Endodermal cell (in vitro differentiated cells): ENCODE data around the gene LHFPL2. TPM values are rescaled to one million over a fixed set of nuclear protein-coding genes. Genes with fewer than 3 reads are reported as not detected.

ENCODE experiments used
- DNase-seq: peaks from one replicate; pipeline ENCODE4 v3.0.0-alpha.2; 2017
- H3K27ac ChIP-seq: 2 replicates; pipeline ENCODE4 v1.5.1; 2013; ENCODE audit warnings: mild to moderate bottlenecking, low read depth, low read length, moderate library complexity
- H3K27me3 ChIP-seq: 2 replicates; pipeline ENCODE4 v1.6.1; 2013; ENCODE audit warnings: mild to moderate bottlenecking, low read length, moderate library complexity; ENCODE audit not compliant: insufficient read depth, control insufficient read depth, poor library complexity, severe bottlenecking
- H3K36me3 ChIP-seq: 2 replicates; pipeline ENCODE4 v1.7.0; 2013; ENCODE audit warnings: mild to moderate bottlenecking, low read length, moderate library complexity; ENCODE audit not compliant: control insufficient read depth, insufficient read depth
- H3K4me1 ChIP-seq: one replicate; pipeline ENCODE4 v1.7.0; 2013; ENCODE audit warnings: low read length; ENCODE audit not compliant: control insufficient read depth, insufficient read depth
- H3K4me3 ChIP-seq: 2 replicates; pipeline ENCODE4 v1.5.1; 2013; ENCODE audit warnings: mild to moderate bottlenecking, low read length, moderate library complexity
- H3K9ac ChIP-seq: 2 replicates; pipeline ENCODE4 v1.6.1; 2013; ENCODE audit warnings: mild to moderate bottlenecking, low read length, moderate library complexity; ENCODE audit not compliant: poor library complexity, severe bottlenecking; ENCODE audit errors: extremely low read depth
- H3K9me3 ChIP-seq: 2 replicates; pipeline ENCODE4 v1.6.1; 2013; ENCODE audit warnings: mild to moderate bottlenecking, low read length, moderate library complexity; ENCODE audit not compliant: control insufficient read depth
- H3K27ac Mint-ChIP-seq: 2 replicates; pipeline ENCODE4 v1.8.0; 2020; ENCODE audit warnings: mixed read lengths
- H3K27me3 Mint-ChIP-seq: 2 replicates; pipeline ENCODE4 v1.8.0; 2021; ENCODE audit warnings: mild to moderate bottlenecking, mixed read lengths; ENCODE audit not compliant: insufficient read depth
- H3K36me3 Mint-ChIP-seq: 2 replicates; pipeline ENCODE4 v1.8.0; 2020; ENCODE audit warnings: low read depth, mixed read lengths
- H3K4me1 Mint-ChIP-seq: 2 replicates; pipeline ENCODE4 v1.8.0; 2020; ENCODE audit warnings: mixed read lengths
- H3K4me3 Mint-ChIP-seq: 2 replicates; pipeline ENCODE4 v1.8.0; 2020; ENCODE audit warnings: mild to moderate bottlenecking, moderate library complexity, mixed read lengths
- H3K9me3 Mint-ChIP-seq: 2 replicates; pipeline ENCODE4 v1.8.0; 2020; ENCODE audit warnings: mild to moderate bottlenecking, mixed read lengths
- WGBS, 2 experiments: methylation state at CpG; one replicate each; pipeline versions ENCODE4 v1.1.5 to v1.1.7; 2013; ENCODE audit warnings: missing lambda C conversion rate in 2 of 2, mixed read lengths in 1 of 2; ENCODE audit not compliant: insufficient coverage in 1 of 2, insufficient read length in 1 of 2; 5-methylcytosine and 5-hydroxymethylcytosine counted together
- total RNA-seq, 2 donors: library from RNA; stranded (reverse); fragmentation: NEBNext Ultra II Directional in 1 of 2; extraction: Animal tissue kit (Norgen Biotek cat#: 25700) in 1 of 2; gene quantifications; 2 replicates in 1 of 2; 3 replicates in 1 of 2; pipeline ENCODE4 v1.2.1, GENCODE V29; 2021
- TF ChIP-seq, protein P1 (sequence below): fragments of 200-600 bp; sonication (generic); conservative IDR thresholded peaks from 2 replicates; pipeline ENCODE4 v1.5.0; 2021; ENCODE audit warnings: antibody characterized with exemption, mild to moderate bottlenecking

Gene LHFPL2
- total RNA-seq, 2 donors from 2014 or later: 136 to 238 TPM

DNA sequence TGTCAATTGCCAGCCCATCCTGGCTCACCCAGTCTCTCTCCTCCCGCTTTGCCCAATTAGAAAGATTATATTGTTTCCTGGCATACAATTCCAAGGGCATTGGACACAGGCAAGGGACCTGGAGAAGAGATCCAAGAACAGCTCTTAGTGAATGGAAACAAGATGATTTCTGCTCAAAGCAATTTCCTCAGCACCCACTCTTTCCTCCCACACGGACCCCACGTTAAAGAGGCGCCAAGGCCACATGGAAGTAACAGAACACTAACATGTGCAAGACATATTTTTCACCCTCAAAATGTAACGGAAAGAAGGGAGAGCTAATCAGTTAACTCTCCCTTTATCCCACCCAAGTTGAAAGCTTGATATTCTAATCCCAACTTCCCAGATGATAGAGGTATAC lies 111.2 kb downstream of the LHFPL2 start:
- Mint-ChIP-seq H3K9me3 (no peaks in the 10 kb centered on the region), H3K36me3 (peaks cover 19% of the 10 kb centered on the region), H3K27ac (peak overlapping the region; percentile 69), H3K4me3 (no peak overlapping the region), H3K4me1 (peaks cover 56% of the 10 kb centered on the region), H3K27me3 (no peaks in the 10 kb centered on the region)
- 80 to 91% methylated on average over 2 to 5 of the region's 5 CpGs for WGBS, 2 experiments
- Histone ChIP-seq H3K36me3 (peaks cover 21% of the 10 kb centered on the region), H3K9me3 (no peaks in the 10 kb centered on the region), H3K4me1 (peaks cover 10% of the 10 kb centered on the region), H3K27ac (no peak overlapping the region), H3K9ac (no peak overlapping the region), H3K4me3 (no peak overlapping the region), H3K27me3 (no peaks in the 10 kb centered on the region)
- TF ChIP-seq, protein P1, sequence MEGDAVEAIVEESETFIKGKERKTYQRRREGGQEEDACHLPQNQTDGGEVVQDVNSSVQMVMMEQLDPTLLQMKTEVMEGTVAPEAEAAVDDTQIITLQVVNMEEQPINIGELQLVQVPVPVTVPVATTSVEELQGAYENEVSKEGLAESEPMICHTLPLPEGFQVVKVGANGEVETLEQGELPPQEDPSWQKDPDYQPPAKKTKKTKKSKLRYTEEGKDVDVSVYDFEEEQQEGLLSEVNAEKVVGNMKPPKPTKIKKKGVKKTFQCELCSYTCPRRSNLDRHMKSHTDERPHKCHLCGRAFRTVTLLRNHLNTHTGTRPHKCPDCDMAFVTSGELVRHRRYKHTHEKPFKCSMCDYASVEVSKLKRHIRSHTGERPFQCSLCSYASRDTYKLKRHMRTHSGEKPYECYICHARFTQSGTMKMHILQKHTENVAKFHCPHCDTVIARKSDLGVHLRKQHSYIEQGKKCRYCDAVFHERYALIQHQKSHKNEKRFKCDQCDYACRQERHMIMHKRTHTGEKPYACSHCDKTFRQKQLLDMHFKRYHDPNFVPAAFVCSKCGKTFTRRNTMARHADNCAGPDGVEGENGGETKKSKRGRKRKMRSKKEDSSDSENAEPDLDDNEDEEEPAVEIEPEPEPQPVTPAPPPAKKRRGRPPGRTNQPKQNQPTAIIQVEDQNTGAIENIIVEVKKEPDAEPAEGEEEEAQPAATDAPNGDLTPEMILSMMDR: no peak
- no peak for DNase-seq

DNA sequence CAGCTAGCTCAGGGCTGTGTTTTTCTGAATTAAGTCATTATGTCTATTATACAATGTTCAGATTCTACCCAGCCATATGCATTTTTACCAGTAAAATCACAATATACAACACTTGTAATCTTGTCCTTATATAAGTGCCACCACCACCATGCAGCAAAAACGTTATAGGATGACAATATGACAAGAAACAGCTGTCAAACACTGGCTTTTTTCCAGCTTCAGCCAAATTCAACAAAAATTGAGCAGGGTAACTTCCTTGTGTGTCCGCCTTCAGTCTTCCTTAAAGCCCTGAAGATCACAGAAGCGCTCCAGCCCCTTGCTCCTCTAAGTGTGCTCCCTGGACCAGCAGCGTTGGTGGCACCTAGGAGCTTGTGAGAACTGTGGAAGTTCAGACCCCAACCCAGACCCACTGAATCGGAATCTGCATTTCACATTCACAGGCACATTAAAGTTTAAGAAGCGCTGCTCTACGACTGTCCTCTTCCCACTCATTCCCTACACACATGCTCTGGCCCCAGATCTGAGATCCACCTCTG lies 111.8 kb downstream of the LHFPL2 start:
- Mint-ChIP-seq H3K4me3 (no peak overlapping the region), H3K9me3 (no peaks in the 10 kb centered on the region), H3K27me3 (no peaks in the 10 kb centered on the region), H3K27ac (peak overlapping the region; percentile 69), H3K36me3 (peaks cover 22% of the 10 kb centered on the region), H3K4me1 (peaks cover 49% of the 10 kb centered on the region)
- no peak overlapping the region for H3K9ac ChIP-seq
- no peaks in the 10 kb centered on the region for H3K27me3 ChIP-seq
- no peak overlapping the region for H3K27ac ChIP-seq
- 93 to 96% methylated on average over 4 to 7 of the region's 7 CpGs for WGBS, 2 experiments
- no peaks in the 10 kb centered on the region for H3K9me3 ChIP-seq
- DNase-seq: no peak
- H3K36me3 ChIP-seq: peaks cover 25% of the 10 kb centered on the region
- TF ChIP-seq, protein P1: no peak
- H3K4me1 ChIP-seq: peaks cover 10% of the 10 kb centered on the region
- H3K4me3 ChIP-seq: no peak overlapping the region

DNA sequence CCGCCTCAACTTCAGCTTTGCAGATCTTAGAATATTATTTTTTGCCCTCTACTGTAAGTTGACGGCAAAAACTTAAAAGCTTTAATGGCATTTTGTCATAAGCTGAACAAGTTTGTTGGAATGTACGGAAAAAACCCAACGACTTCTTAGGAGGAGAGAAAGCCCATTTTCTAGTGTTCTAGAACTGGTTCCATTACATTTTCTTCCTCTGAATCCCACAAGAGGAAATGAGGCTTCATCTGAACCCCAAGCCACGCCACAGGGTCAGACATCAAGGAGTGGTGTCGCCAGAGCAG lies 113.7 kb downstream of the LHFPL2 start:
- Mint-ChIP-seq H3K36me3 (peaks cover 34% of the 10 kb centered on the region), H3K4me1 (peaks cover 37% of the 10 kb centered on the region), H3K9me3 (no peaks in the 10 kb centered on the region), H3K27ac (peak overlapping the region; percentile 82), H3K27me3 (no peaks in the 10 kb centered on the region), H3K4me3 (no peak overlapping the region)
- no peak for DNase-seq
- no peak overlapping the region for H3K4me3 ChIP-seq
- no peaks in the 10 kb centered on the region for H3K9me3 ChIP-seq
- H3K27me3 ChIP-seq: no peaks in the 10 kb centered on the region
- 95% methylated on average over 6 of the region's 6 CpGs for WGBS, 2 experiments
- H3K4me1 ChIP-seq: peaks cover 4% of the 10 kb centered on the region
- peaks cover 32% of the 10 kb centered on the region for H3K36me3 ChIP-seq
- no peak overlapping the region for H3K9ac ChIP-seq
- H3K27ac ChIP-seq: no peak overlapping the region
- TF ChIP-seq, protein P1: no peak
